GM12873 (cell line): ENCODE results near the gene KLHL26.

Experiments used
- CTCF ChIP-seq: IDR thresholded peaks from 2 replicates; pipeline ENCODE4 v1.5.1; 2012; ENCODE audit warnings: low read depth, mild to moderate bottlenecking, moderate library complexity, low read length, control low read depth; ENCODE audit not compliant: insufficient read depth; ENCODE audit errors: missing control alignments

The KLHL26 gene

DNA sequence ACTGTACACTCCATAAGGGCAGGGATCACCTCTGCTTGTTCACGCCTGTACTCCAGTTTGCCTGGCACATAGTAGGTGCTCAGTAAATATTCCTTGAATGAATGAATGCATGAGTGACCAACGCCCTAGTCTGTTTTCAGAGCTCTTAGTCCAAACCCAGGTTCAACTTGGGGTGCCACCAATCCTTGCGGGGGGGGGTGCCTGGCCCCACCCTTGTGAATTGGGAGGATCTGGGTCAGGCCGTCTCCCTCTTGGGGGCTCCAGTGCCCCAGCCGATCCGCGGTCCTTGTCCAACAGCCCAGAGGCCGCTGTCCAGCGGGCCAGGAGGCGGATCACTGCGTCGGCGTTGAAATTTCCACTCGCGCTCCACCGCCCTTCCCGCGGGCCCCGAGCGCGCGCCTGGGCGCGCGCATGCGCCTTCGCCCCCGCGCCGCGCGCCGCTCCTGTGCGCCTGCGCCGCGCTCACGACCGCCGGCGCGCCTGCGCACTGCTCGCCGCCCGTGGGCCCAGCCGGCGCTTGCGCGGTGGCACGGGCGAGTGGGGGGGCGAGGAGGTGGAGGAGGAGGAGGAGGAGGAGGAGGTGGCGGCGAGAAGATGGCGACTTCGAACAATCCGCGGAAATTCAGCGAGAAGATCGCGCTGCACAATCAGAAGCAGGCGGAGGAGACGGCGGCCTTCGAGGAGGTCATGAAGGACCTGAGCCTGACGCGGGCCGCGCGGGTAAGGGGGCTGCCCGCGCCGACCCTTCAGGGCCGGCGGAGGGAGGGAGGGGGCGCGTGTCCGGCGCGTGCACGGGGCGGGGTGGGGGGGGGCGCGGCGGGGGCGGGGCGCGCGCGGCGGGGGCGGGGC lies 46.5 kb downstream of the KLHL26 start, which contains the start of gene CRTC1:
Gene CRTC1 (plus strand): TSS at position 572 of the 849 bp plus-strand sequence. CDS start 23 bp downstream, at position 595.
- no peak for TF ChIP-seq CTCF

- TF ChIP-seq CTCF, result no peak
Observed at GRCh38 chr19:18683958-18684641, 47.3 kb downstream of the KLHL26 start.

- TF ChIP-seq CTCF, result no peak
Observed at GRCh38 chr19:18684642-18684993, 47.8 kb downstream of the KLHL26 start.

DNA sequence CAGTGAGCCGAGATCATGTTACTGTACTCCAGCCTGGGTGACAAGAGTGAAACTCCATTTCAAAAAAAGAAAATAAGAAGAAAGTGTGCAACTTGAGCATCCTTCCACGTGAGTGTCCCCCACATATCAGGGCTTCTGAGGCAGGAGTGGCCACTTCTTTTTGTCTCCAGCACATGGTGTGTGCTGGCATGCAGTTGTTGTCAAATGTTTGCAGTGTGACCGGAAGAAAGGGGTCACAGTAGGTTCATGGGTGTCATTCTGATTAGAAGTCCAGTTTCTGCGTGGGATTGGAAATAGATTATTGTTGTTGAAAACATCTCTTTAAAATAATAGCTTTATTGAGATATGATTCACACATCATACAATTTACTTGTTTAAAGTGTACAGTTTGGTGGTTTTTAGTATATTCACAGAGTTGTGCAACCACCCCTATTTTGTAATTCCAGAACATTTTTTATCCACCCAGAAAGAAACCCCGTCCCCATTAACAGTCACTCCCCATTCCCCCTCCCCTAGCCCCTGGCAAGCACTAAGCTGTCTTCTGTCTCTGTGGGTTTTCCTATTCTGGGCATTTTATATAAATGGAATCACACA lies 48.9 kb downstream of the KLHL26 start:
- TF ChIP-seq CTCF, result no peak

DNA sequence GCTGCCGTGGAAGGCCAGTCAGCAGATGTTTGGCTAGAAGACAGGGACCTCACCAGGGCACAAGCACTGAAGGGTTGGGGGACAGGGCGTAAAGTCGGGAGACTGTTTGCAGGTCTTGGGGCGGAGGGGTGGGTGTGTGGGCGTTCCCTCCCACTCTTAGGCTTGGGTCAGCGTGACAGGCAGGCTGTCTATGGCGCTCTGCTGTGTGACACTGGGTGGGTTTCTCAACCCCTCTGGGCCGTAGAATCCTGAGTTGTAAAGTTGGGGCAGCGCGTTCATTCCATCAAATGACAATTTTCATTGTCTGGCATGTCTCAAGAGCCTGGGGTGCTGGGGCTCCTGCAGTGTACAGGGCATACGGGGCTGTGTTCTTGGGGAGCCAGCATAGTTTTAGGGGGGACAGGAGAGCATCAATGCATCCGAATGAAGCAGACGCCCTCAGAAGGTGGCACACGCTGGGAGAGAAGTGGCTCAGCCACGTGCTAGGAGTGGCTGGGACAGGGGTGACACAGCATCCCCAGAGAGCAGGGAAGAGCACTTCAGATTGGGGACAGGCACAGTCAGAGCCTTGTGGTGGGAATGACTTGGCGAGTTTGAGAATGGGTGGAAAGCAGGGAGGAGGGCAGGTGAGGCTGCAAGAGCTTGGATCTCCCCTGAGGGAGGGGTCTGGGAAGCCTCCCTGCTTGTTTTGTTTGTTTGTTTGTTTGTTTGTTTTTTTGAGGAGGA lies 51.1 kb downstream of the KLHL26 start:
- no peak for TF ChIP-seq CTCF

DNA sequence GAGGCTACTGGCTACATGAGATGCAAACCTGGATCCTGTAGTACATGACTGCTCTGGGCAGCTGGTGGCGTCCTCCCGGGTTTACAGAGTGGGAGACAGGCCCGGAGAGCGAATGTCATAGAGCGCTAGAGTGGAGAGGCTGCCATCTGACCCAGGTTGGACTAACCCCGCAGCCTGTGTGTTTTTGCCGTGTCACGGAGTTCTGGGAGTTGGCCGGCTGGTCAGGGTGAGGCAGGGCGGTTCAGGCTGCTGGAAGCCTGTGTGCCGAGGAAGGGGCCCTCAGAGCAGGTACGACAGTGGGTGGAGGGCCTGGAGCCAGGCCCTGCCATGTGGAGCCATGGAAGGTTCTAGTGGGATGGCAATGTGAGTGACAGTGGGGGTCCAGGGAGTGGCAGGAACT lies 59.2 kb downstream of the KLHL26 start:
- no peak for TF ChIP-seq CTCF
